ENCODE data around the gene SMIM13.
"Not testable (repeated sequence)": the region's sequence is repeated elsewhere in the genome, so short reads cannot be mapped to it uniquely, and the experiment has no call there.

The SMIM13 gene

GRCh38 chr6:11080296-11080695 lies 13.3 kb upstream of the SMIM13 start:
- no peak overlapping the region for H3K4me2 ChIP-seq
- no peaks in the 10 kb centered on the region for H3K4me1 ChIP-seq
- H3K9ac ChIP-seq: no peak overlapping the region
- H4K20me1 ChIP-seq: no peaks in the 10 kb centered on the region
- no peak overlapping the region for H3K27ac ChIP-seq
- no peaks in the 10 kb centered on the region for H3K9me3 ChIP-seq
- H3K36me3 ChIP-seq: no peaks in the 10 kb centered on the region
- TF ChIP-seq Cebpa-rat (IDR thresholded peaks at IDR 0.05): no peak
- H3K4me3 ChIP-seq: no peak overlapping the region
- H3K27me3 ChIP-seq: no peaks in the 10 kb centered on the region

GRCh38 chr6:11083491-11083890 lies 10.1 kb upstream of the SMIM13 start:
- no peak overlapping the region for H3K4me3 ChIP-seq
- TF ChIP-seq Cebpa-rat (IDR thresholded peaks at IDR 0.05): no peak
- no peaks in the 10 kb centered on the region for H3K27me3 ChIP-seq
- H3K9me3 ChIP-seq: peaks cover 6% of the 10 kb centered on the region
- no peaks in the 10 kb centered on the region for H4K20me1 ChIP-seq
- no peaks in the 10 kb centered on the region for H3K36me3 ChIP-seq
- H3K9ac ChIP-seq: no peak overlapping the region
- no peak overlapping the region for H3K4me2 ChIP-seq
- no peak overlapping the region for H3K27ac ChIP-seq
- no peaks in the 10 kb centered on the region for H3K4me1 ChIP-seq

DNA sequence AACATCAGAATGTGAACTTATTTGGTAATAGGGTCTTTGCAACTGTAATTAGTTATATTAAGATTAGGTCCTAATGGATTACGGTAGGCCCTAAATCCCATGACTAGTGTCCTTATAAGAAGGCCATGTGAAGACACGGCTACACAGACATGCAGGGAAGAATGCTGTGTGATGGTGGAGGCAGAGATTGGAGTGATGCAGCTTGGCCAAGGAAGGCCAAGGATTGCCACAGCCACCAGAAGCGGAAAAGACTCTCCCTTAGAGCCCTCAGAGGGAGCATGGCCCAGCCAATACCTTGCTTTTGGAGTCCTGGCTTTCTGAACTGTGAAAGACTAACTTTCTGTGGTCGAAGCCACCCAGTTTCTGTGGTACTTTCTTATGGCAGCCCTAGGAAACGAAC lies 9.7 kb upstream of the SMIM13 start:
- TF ChIP-seq Cebpa-rat (IDR thresholded peaks at IDR 0.05): no peak
- no peaks in the 10 kb centered on the region for H4K20me1 ChIP-seq
- H3K4me1 ChIP-seq: no peaks in the 10 kb centered on the region
- H3K27ac ChIP-seq: no peak overlapping the region
- H3K9me3 ChIP-seq: peaks cover 6% of the 10 kb centered on the region
- no peaks in the 10 kb centered on the region for H3K36me3 ChIP-seq
- H3K4me3 ChIP-seq: no peak overlapping the region
- no peak overlapping the region for H3K4me2 ChIP-seq
- H3K27me3 ChIP-seq: no peaks in the 10 kb centered on the region
- H3K9ac ChIP-seq: no peak overlapping the region

DNA sequence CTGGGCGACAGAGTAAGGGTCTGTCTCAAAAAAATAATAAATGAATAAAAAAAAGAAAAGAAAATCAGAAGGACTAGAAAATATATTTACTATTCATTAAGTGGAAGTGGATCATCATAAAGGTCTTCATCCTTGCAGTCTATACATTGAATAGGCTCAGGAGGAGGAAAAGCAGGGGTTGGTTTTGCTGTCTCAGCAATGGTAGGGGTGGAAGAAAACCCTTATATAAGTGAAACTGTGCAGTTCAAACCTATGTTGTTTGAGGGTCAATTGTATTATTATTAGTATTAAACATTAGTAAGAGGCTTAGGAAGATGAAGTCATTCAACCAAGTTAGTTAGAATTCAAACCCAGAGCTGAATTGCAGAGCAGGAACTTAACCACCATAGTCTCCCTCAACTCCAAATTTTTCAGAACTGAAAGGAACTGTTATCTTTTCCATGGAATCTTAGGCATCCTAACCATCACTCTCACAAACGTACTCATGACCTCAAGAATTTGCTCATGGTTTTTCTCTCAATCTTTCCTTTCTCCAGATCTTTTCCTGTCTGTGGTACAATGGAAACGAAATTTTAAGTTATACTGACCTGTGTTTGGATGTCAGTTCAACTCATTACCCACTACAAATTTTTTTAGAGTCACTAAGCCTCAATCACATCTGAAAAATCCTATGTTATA lies 7.7 kb upstream of the SMIM13 start:
- H3K9me3 ChIP-seq: peaks cover 6% of the 10 kb centered on the region
- H4K20me1 ChIP-seq: no peaks in the 10 kb centered on the region
- no peak overlapping the region for H3K9ac ChIP-seq
- no peak overlapping the region for H3K4me3 ChIP-seq
- no peak for TF ChIP-seq Cebpa-rat (IDR thresholded peaks at IDR 0.05)
- no peak overlapping the region for H3K27ac ChIP-seq
- no peaks in the 10 kb centered on the region for H3K27me3 ChIP-seq
- no peaks in the 10 kb centered on the region for H3K36me3 ChIP-seq
- H3K4me1 ChIP-seq: no peaks in the 10 kb centered on the region
- H3K4me2 ChIP-seq: no peak overlapping the region

DNA sequence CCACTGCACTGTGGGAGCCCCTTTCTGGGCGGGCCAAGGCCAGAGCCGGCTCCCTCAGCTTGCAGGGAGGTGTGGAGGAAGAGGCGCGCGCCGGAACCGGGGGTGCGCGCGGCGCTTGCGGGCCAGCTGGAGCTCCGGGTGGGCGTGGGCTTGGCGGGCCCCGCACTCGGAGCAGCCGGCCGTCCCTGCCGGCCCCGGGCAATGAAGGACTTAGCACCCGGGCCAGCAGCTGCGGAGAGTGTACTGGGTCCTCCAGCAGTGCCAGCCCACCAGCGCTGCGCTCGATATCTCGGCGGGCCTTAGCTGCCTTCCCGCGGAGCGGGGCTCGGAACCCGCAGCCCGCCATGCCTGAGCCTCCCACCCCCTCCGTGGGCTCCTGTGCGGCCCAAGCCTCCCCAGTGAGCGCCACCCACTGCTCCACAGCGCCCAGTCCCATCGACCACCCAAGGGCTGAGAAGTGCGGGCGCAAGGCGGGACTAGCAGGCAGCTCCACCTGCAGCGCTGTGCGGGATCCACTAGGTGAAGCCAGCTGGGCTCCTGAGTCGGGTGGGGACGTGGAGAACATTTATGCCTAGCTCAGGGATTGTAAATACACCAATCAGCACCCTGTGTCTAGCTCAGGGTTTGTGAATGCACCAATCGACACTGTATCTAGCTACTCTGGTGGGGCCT lies 6.4 kb upstream of the SMIM13 start:
- H3K4me2 ChIP-seq, H4K20me1 ChIP-seq, H3K27ac ChIP-seq, H3K27me3 ChIP-seq, H3K36me3 ChIP-seq, H3K9ac ChIP-seq, H3K9me3 ChIP-seq, H3K4me3 ChIP-seq, H3K4me1 ChIP-seq: not testable (repeated sequence)

DNA sequence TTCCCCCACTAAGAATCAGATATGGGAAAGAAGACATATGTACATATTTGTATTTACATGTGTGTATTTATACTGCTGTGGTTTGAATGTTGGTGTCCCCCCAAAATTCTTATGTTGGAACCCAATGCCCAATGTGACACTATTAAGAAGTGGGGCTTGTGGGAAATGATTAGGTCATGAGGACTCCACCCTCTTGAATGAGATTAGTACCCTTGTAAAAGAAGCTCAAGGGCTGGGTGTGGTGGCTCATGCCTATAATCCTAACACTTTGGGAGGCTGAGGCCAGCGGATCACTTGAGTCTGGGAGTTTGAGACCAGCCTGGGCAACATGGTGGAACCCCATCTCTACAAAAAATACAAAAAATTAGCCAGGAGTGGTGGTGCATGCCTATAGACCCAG lies 3.9 kb upstream of the SMIM13 start:
- Histone ChIP-seq H4K20me1 (no peaks in the 10 kb centered on the region), H3K27me3 (no peaks in the 10 kb centered on the region), H3K4me1 (peaks cover 17% of the 10 kb centered on the region), H3K4me2 (no peak overlapping the region), H3K9me3 (peaks cover 6% of the 10 kb centered on the region), H3K4me3 (no peak overlapping the region), H3K36me3 (no peaks in the 10 kb centered on the region), H3K27ac (no peak overlapping the region), H3K9ac (no peak overlapping the region)
- no peak for TF ChIP-seq Cebpa-rat (IDR thresholded peaks at IDR 0.05)

DNA sequence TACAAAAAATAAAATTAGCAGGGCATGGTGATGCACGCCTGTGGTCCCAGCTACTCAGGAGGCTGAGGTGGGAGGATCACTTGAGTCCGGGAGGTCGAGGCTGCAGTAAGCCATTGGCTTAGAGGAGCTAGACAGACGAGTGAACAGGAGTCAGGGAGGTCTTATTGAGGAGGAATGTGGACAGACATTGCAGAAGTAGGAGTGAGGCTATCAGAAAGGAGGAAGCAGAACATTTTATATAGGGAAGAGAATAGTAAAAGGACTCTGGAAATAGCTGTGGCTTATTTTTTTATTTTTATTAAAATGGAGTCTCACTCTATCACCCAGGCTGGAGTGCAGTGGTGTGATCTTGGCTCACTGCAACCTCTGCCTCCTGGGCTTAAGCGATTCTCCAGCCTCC lies 2.5 kb upstream of the SMIM13 start:
- not testable (repeated sequence) for H3K27me3 ChIP-seq, H3K9me3 ChIP-seq, H3K4me3 ChIP-seq, H4K20me1 ChIP-seq, H3K27ac ChIP-seq, H3K36me3 ChIP-seq, H3K9ac ChIP-seq, H3K4me2 ChIP-seq
- peaks cover 31% of the 10 kb centered on the region for H3K4me1 ChIP-seq

DNA sequence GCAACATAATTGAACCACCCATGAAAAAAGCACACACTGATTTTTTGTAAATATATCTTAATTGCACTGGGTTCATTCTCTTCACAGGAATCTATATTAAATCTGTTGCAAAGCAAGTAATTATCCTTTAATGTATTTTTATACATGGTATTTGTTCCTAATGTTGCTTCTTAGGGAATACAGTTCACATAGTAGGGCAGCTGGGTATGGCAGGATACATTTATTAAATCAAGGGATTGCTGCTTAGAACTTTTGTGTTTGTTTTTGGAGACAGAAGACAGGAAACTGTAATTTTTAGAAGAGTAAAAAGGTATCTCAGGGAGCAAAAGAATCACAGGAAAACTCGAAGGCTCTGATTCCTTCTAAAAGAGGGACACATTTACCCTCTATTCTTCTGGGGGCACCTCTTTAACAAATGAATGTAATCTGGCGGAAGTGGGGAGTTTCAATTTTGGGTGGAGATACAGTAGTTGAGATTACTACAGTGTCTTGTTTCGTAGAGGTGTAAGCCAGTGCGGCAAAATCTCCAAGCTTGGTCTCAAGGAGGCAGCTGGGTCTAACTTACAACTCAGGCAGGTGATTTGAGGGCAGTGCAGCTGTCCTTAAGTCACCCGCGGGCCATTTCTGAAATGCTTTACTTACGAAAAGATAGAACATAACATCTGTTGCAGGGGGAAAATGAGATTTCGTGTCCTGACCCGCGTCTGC lies 812 bp upstream of the SMIM13 start:
- Histone ChIP-seq H3K4me2 (peak overlapping the region; percentile 88), H4K20me1 (peaks cover 10% of the 10 kb centered on the region), H3K9me3 (no peaks in the 10 kb centered on the region), H3K27me3 (no peaks in the 10 kb centered on the region), H3K4me1 (peaks cover 34% of the 10 kb centered on the region), H3K36me3 (peaks cover 13% of the 10 kb centered on the region), H3K27ac (peak overlapping the region; percentile 97), H3K4me3 (peak overlapping the region; percentile 88), H3K9ac (peak overlapping the region; percentile 94)
- no peak for TF ChIP-seq Cebpa-rat (IDR thresholded peaks at IDR 0.05)

DNA sequence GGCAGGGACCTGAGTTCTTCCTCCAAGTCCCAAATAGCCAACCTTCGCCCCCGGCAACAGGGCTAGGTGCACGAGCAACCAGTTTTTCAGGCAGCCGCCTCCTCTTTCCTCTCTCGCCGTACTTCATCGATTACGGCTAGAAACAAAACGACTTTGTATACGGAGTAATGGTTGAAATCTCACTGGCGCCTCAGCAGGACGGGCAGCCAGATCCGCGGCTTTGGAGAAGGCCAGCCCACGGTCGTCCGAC lies 333 bp upstream of the SMIM13 start:
- Histone ChIP-seq H3K9me3 (no peaks in the 10 kb centered on the region), H3K27ac (peak overlapping the region; percentile 97)
- TF ChIP-seq Cebpa-rat (IDR thresholded peaks at IDR 0.05): no peak

DNA sequence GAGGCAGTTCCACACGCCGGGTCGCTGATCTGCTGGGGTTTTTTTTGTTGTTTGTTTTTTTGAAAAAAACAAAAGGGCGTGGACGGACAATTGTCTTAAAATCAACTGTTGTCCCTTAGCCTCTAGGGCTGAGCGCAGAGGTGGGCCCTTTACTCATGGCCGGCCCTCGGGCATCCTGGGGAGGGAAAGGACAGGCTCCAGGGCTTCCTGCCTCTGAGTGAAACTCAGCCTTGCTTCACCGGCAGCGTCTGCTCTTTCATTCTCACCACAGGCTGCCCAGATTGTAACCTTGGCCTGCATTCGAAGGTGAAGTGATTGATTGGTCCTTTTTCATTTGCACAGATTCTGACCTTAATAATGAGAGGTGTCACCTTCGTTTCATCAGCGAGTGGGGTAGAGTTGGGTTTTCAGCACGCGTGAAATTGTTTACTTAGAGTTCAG lies 797 bp downstream of the SMIM13 start:
- Histone ChIP-seq H3K27ac (peak overlapping the region; percentile 97), H3K27me3 (no peaks in the 10 kb centered on the region), H3K4me2 (peak overlapping the region; percentile 87), H3K9me3 (peaks cover 5% of the 10 kb centered on the region; the same call in 1 of the 2 replicates), H3K4me3 (peak overlapping the region; percentile 88), H3K4me1 (peaks cover 34% of the 10 kb centered on the region), H4K20me1 (peaks cover 10% of the 10 kb centered on the region), H3K36me3 (peaks cover 26% of the 10 kb centered on the region), H3K9ac (peak overlapping the region; percentile 94)
- TF ChIP-seq Cebpa-rat (IDR thresholded peaks at IDR 0.05): no peak

More for the DNA sequence above, 333 bp upstream of the SMIM13 start:
- H3K9ac ChIP-seq: peak overlapping the region; percentile 94
- peaks cover 18% of the 10 kb centered on the region for H3K36me3 ChIP-seq
- H3K27me3 ChIP-seq: no peaks in the 10 kb centered on the region
- H3K4me3 ChIP-seq: peak overlapping the region; percentile 88
- H3K4me2 ChIP-seq: peak overlapping the region; percentile 88
- H3K4me1 ChIP-seq: peaks cover 34% of the 10 kb centered on the region
- H4K20me1 ChIP-seq: peaks cover 10% of the 10 kb centered on the region

Data from BLaER1 (cell line).